Measurements from ENCODE around the gene DOK5. TPM values are rescaled to one million over a fixed set of nuclear protein-coding genes. Genes with fewer than 3 reads are reported as not detected.

DOK5 gene
- total and polyA plus RNA-seq, 2 of the 4 experiments (the other 2 are of a cell fraction) = 2.8 to 3.9 TPM

DNA sequence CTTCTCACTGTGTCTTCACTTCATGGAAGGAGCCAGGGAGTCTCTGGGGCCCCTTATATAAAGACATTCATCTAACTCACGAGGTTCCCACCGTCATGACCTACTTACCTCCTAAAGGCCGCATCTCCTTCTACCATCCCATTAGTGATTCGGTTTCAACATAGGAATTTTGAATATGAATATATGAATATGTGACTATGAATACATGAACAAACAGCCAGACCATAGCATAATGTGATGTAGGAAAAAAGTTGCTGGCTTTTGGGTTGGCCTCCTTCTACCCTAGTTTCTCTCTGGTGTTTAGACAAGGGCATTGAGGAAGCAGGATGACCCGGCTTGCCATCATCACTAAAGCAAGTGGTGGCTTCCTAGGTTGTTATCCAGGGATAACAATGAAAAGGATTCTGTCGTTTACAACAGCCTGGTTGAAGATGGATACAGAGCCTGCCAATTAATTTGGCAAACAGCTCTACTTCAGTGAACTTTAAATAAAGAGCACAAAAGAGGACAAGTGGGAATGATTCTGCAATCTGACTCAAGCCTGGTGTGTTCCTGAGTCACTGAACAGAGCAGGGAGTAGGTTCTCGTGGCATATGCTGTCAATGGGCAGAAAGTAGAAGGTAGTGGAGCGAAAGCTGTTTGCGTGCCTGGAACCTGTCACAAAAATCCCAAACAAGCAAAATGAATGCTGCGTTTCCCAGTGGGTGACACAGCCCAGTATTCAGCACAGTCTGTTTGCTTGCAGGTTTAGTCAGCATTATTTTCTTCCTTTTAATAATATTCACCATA is 44.0 kb upstream of the DOK5 start:
- Histone ChIP-seq H2BK15ac (ENCODE audit: low read depth, low read length) (no peak overlapping the region), H3K4me2 (ENCODE audit: low read depth, low read length) (no peak overlapping the region), H3K18ac (ENCODE audit: low read depth, low read length) (no peak overlapping the region), H2BK120ac (ENCODE audit: low read depth, low read length) (no peak overlapping the region), H3K79me1 (ENCODE audit: low read depth in 1 of 2, low read length in 2 of 2) (no peaks in the 10 kb centered on the region), H2BK20ac (ENCODE audit: low read depth, low read length) (no peak overlapping the region), H4K91ac (ENCODE audit: insufficient read depth, low read depth, low read length) (no peak overlapping the region), H3K27me3 (ENCODE audit: control insufficient read depth, insufficient read depth, low read length) (no peaks in the 10 kb centered on the region), H2AK5ac (ENCODE audit: low read depth, low read length) (no peak overlapping the region), H3K56ac (ENCODE audit: extremely low read depth, insufficient read depth, low read length) (no peak overlapping the region), H4K8ac (ENCODE audit: low read depth in 2 of 2, low read length in 2 of 2) (no peak overlapping the region), H3K23ac (ENCODE audit: low read depth, low read length) (no peak overlapping the region), H3K27ac (ENCODE audit: insufficient read depth, low read length) (no peak overlapping the region), H2BK5ac (ENCODE audit: low read depth, low read length, poor library complexity, severe bottlenecking) (no peak overlapping the region), H2AK9ac (replicated peaks; ENCODE audit: low read depth, low read length, poor library complexity) (no peak overlapping the region), H3K4me3 (ENCODE audit: insufficient read depth, low read depth, low read length) (no peak overlapping the region), H3K4ac (ENCODE audit: low read depth, low read length) (no peak overlapping the region), H3K9ac (ENCODE audit: low read depth, low read length) (no peak overlapping the region), H4K5ac (ENCODE audit: low read depth, low read length) (no peak overlapping the region), H3K4me1 (ENCODE audit: control insufficient read depth, insufficient read depth, low read length) (no peaks in the 10 kb centered on the region), H2AFZ (replicated peaks; ENCODE audit: low read length, poor library complexity) (no peak overlapping the region), H3K14ac (replicated peaks; ENCODE audit: low read depth, low read length) (no peak overlapping the region), H3K9me3 (ENCODE audit: control insufficient read depth, insufficient read depth, low read length) (no peaks in the 10 kb centered on the region), H3K9me1 (ENCODE audit: insufficient read depth, low read length) (no peaks in the 10 kb centered on the region), H4K20me1 (ENCODE audit: insufficient read depth, low read length) (no peaks in the 10 kb centered on the region), H3K36me3 (ENCODE audit: control insufficient read depth, insufficient read depth, low read length) (no peaks in the 10 kb centered on the region)
- intact Hi-C loops (cut with micrococcal nuclease) = no loop called here
- DNase-seq (no peak), ATAC-seq (ENCODE audit: low read depth) (no peak)
- in situ Hi-C loops (cut with MboI; ENCODE audit: low sequenced_read_pairs) = no loop called here
- no peak for TF ChIP-seq NFE2L2 (IDR thresholded peaks at IDR 0.05; ENCODE audit: low read depth, low read length)
- TF ChIP-seq RFX5 (IDR thresholded peaks at IDR 0.05; ENCODE audit: low read depth, low read length) = no peak
- TF ChIP-seq RAD21 (IDR thresholded peaks at IDR 0.05; ENCODE audit: low read length) = no peak
- TF ChIP-seq MAFK (IDR thresholded peaks at IDR 0.05; ENCODE audit: low read depth, low read length) = no peak
- TF ChIP-seq CHD1 (IDR thresholded peaks at IDR 0.05; ENCODE audit: low read depth, low read length) = no peak
- TF ChIP-seq, protein P1, sequence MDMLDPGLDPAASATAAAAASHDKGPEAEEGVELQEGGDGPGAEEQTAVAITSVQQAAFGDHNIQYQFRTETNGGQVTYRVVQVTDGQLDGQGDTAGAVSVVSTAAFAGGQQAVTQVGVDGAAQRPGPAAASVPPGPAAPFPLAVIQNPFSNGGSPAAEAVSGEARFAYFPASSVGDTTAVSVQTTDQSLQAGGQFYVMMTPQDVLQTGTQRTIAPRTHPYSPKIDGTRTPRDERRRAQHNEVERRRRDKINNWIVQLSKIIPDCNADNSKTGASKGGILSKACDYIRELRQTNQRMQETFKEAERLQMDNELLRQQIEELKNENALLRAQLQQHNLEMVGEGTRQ (IDR thresholded peaks at IDR 0.05; ENCODE audit: low read depth, low read length) = no peak
- TF ChIP-seq, protein P2, sequence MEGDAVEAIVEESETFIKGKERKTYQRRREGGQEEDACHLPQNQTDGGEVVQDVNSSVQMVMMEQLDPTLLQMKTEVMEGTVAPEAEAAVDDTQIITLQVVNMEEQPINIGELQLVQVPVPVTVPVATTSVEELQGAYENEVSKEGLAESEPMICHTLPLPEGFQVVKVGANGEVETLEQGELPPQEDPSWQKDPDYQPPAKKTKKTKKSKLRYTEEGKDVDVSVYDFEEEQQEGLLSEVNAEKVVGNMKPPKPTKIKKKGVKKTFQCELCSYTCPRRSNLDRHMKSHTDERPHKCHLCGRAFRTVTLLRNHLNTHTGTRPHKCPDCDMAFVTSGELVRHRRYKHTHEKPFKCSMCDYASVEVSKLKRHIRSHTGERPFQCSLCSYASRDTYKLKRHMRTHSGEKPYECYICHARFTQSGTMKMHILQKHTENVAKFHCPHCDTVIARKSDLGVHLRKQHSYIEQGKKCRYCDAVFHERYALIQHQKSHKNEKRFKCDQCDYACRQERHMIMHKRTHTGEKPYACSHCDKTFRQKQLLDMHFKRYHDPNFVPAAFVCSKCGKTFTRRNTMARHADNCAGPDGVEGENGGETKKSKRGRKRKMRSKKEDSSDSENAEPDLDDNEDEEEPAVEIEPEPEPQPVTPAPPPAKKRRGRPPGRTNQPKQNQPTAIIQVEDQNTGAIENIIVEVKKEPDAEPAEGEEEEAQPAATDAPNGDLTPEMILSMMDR (conservative IDR thresholded peaks at IDR 0.05; ENCODE audit: low read depth, low read length) = no peak
- no peak for TF ChIP-seq POLR2A (IDR thresholded peaks at IDR 0.05; ENCODE audit: low read depth, low read length)
- BruUV-seq (replicated peaks) = no TSS peak
- ChIA-PET POLR2A (ENCODE audit: unreplicated experiment) (no interaction called here), CTCF (no interaction called here)
- 37% methylated on average over 2 of the region's 10 CpGs; no CpG with 5 or more reads in 1 of the 2 experiments for WGBS, 2 experiments (ENCODE audit: extremely low coverage in 2 of 2, insufficient read length in 1 of 2)
- dilution Hi-C loops (cut with HindIII; ENCODE audit: low sequenced_read_pairs, unreplicated experiment) = no loop called here
